GM12873 (cell line): ENCODE results near the gene KRTCAP3.

Source experiments
- TF ChIP-seq, protein P1 (sequence below): IDR thresholded peaks from 2 replicates; pipeline ENCODE4 v1.5.1; 2012; ENCODE audit warnings: low read depth, mild to moderate bottlenecking, moderate library complexity, low read length, control low read depth; ENCODE audit not compliant: insufficient read depth; ENCODE audit errors: missing control alignments

KRTCAP3 gene

DNA sequence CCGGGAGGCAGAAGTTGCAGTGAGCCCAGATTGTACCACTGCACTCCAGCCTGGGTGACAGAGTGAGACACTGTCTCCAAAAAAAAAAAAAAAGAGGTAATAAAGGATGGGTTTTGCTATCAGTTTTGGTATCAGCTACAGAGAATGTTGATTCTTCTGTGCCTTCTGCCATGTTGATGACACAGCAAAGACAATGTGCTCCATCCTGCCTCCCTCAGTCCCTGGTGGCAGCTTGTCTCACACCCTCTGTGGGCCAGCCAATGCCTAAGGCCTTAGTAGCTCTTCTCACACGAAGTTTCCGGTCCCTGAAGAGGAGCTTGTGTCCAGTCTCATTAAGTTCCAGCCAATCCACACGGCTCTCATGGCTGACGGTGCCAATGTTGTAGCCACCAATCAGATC lies 29.8 kb downstream of the KRTCAP3 start:
- TF ChIP-seq, protein P1, sequence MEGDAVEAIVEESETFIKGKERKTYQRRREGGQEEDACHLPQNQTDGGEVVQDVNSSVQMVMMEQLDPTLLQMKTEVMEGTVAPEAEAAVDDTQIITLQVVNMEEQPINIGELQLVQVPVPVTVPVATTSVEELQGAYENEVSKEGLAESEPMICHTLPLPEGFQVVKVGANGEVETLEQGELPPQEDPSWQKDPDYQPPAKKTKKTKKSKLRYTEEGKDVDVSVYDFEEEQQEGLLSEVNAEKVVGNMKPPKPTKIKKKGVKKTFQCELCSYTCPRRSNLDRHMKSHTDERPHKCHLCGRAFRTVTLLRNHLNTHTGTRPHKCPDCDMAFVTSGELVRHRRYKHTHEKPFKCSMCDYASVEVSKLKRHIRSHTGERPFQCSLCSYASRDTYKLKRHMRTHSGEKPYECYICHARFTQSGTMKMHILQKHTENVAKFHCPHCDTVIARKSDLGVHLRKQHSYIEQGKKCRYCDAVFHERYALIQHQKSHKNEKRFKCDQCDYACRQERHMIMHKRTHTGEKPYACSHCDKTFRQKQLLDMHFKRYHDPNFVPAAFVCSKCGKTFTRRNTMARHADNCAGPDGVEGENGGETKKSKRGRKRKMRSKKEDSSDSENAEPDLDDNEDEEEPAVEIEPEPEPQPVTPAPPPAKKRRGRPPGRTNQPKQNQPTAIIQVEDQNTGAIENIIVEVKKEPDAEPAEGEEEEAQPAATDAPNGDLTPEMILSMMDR: no peak

DNA sequence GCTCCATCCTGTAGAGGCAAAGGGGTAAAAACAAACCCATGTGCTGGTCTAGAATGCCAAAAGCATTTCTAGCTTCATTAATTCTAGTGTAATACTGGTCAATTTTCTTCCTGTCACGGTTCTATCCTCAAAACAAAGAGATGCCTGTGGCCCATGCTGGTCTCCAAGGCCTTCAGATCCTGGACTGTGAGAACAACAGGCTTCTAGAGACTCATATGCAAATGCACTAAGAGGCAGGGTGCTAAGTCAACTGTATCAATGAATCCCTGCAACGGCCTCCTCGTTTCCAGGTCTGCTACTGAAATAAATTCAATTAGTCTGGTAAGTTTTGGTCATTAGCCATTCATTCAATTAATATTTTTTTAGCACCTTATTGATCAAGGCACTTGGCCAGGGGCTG lies 43.3 kb downstream of the KRTCAP3 start:
- TF ChIP-seq, protein P1: no peak

DNA sequence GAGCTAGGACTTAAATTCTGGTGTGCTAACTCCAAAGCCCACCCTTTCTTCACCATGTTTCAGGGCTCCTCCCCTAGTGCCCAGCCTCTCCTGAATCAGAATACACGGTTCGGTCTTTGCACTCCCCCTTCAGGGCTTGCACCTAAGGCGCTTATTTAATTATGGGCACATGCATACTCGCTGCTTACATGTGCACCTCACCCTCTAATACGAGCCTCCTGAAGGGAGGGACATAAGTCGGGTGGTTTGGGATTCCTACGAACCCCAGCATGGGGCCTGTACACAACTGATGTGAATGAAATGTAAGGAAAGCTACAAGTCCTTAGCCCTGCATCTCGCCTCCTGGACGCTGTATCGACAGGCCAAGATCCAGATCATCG lies 46.9 kb downstream of the KRTCAP3 start:
- TF ChIP-seq, protein P1: peak; percentile 14

DNA sequence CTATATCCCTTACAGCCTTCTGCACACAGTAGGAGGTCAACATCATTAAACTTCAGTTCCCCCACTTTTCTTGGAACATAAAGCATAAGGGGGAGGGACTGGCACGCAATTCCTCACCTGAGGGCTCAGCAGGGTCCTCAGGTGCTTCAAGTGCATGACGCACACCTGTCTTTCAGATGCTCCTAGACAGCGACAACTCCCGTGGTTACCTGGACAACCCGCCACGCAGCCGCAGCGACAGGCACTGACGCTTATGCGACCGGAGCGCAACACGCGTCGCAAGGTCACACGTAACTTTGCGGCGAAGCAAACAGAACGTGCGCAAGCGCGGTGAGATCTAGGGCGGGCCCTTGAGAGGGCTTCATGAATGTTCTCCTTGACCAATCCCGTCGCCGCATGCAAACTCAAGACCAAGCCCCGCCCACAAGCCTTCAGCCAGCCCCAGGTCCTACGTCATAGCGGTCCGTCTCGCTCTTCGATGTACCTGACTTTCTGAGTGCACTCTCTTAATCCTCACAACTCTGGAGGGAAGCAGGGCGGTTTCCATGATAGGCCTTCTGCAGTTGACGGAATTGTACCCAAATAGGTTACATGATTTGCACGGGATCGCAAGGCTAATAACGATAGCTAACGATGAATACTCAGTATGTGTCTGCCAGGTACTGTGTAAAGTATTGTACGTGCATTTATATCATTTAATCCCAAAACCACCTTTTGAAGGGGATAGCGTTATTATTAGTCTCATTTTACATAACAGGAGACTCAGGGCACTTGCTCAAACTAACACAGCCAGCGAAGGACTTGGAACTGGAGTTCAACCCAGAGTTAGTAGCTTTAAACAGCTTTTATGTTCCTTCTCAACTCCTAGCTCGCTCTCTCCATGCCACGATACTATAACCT lies 47.6 kb downstream of the KRTCAP3 start, which contains the start of gene IFT172:
TSS of gene IFT172 (minus strand) at position 246 of the 900 bp plus-strand sequence. CDS start at position 156, 90 bp downstream.
- TF ChIP-seq, protein P1: no peak

DNA sequence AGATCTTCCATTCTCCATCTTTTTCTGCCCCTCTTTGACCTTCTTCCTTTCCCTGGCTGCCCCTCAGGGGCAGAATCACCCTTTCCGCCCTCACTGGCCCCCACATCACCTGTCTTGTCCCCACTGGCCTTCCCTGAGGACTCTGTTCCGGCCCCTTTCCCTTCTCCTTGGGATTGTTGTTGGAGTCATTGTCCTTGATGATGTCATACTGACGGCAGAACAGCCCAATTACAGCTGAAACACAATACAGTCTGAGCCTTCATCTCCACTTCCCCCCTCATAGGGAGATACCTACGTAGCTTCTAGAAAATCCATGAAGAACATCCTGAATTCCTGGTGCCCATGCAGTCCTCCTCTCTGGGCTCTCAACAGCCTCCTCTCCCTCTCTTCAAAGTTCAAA lies 50.4 kb downstream of the KRTCAP3 start:
- TF ChIP-seq, protein P1: no peak

DNA sequence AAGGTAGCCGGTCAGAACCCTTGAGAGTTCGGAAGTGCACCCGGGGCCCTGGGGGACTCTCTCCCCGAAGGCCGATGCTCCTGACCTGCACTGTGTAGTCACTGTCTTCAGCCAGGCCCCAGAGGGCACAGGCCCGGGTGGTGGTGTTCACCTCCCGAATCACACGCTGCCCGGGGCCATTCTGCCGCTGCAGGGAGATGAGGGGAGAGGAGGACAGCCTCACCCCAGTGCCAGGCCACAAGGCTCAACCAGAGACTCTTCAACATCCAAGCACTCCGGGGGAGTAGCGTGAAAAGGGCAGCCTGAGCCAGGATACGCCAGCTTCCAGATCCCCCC lies 51.7 kb downstream of the KRTCAP3 start:
- TF ChIP-seq, protein P1: no peak
